OCI-LY3 (cell line): ENCODE data around the gene CLMN.

Experiments used
- H2AFZ ChIP-seq: fragments of 200-600, 300-600 bp; shearing (Covaris generic); 2 replicates; pipeline ENCODE4 v1.6.0; 2014; ENCODE audit warnings: antibody characterized with exemption, low read depth, low read length
- H3K27ac ChIP-seq: fragments of 200-600, 300-600 bp; sonication (generic); 2 replicates; pipeline ENCODE4 v1.5.1; 2014; ENCODE audit warnings: mild to moderate bottlenecking, low read length, moderate library complexity, mixed read lengths
- H3K27me3 ChIP-seq: fragments of 200-600, 300-600 bp; sonication (generic); 2 replicates; pipeline ENCODE4 v1.6.1; 2014; ENCODE audit warnings: low read depth, low read length, mixed read lengths
- H3K36me3 ChIP-seq: fragments of 200-600, 300-600 bp; sonication (generic); replicated peaks from 2 replicates; pipeline ENCODE3; 2014; ENCODE audit warnings: low read depth, low read length, mixed read lengths
- H3K4me1 ChIP-seq: fragments of 300-600, 200-600 bp; sonication (generic); 2 replicates; pipeline ENCODE4 v1.6.1; 2014; ENCODE audit warnings: low read length, mixed read lengths
- H3K4me2 ChIP-seq: fragments of 200-600, 300-600 bp; sonication (generic); 2 replicates; pipeline ENCODE4 v1.6.1; 2014; ENCODE audit warnings: low read length, mixed read lengths
- H3K4me3 ChIP-seq: fragments of 300-600, 200-600 bp; sonication (generic); 2 replicates; pipeline ENCODE4 v1.5.1; 2014; ENCODE audit warnings: antibody characterized with exemption, mild to moderate bottlenecking, low read length, moderate library complexity
- H3K79me2 ChIP-seq: fragments of 300-600, 200-600 bp; shearing (Covaris generic); 2 replicates; pipeline ENCODE4 v1.6.1; 2014; ENCODE audit warnings: mild to moderate bottlenecking, low read length, mixed read lengths
- H3K9ac ChIP-seq: fragments of 300-600, 200-600 bp; shearing (Covaris generic); 2 replicates; pipeline ENCODE4 v1.6.0; 2014; ENCODE audit warnings: mild to moderate bottlenecking, low read length, moderate library complexity
- H3K9me3 ChIP-seq: fragments of 200-600, 300-600 bp; shearing (Covaris generic); 2 replicates; pipeline ENCODE4 v1.6.1; 2014; ENCODE audit warnings: low read length, mixed read lengths; ENCODE audit not compliant: insufficient read depth
- H4K20me1 ChIP-seq: fragments of 200-600, 300-600 bp; sonication (generic); 2 replicates; pipeline ENCODE4 v1.6.1; 2016; ENCODE audit warnings: low read length, mixed read lengths; ENCODE audit not compliant: insufficient read depth
- CTCF ChIP-seq: fragments of 200-600, 300-600 bp; sonication (generic); IDR thresholded peaks from 2 replicates; pipeline ENCODE4 v1.5.1; 2014; ENCODE audit warnings: antibody characterized with exemption, low read length, low read depth
- EZH2phosphoT487 ChIP-seq: fragments of 200-600 bp; shearing (Covaris generic); IDR thresholded peaks from 2 replicates; pipeline ENCODE4 v1.6.1; 2018; ENCODE audit warnings: antibody characterized with exemption, mixed run types, low read depth

The CLMN gene

GRCh38 chr14:95245334-95245733, 74.4 kb downstream of the CLMN start:
- no peaks in the 10 kb centered on the region for H3K36me3 ChIP-seq
- H3K4me1 ChIP-seq = peaks cover 1% of the 10 kb centered on the region; the same call in 1 of the 2 replicates
- no peak overlapping the region for H3K4me3 ChIP-seq
- H3K4me2 ChIP-seq = no peak overlapping the region
- H3K27me3 ChIP-seq = peaks cover 8% of the 10 kb centered on the region
- TF ChIP-seq EZH2phosphoT487 (no peak), CTCF (no peak)
- H3K9me3 ChIP-seq = no peaks in the 10 kb centered on the region
- no peak overlapping the region for H3K9ac ChIP-seq
- no peak overlapping the region for H3K27ac ChIP-seq
- H2AFZ ChIP-seq = no peak overlapping the region
- H3K79me2 ChIP-seq = no peaks in the 10 kb centered on the region
- no peaks in the 10 kb centered on the region for H4K20me1 ChIP-seq

GRCh38 chr14:95244587-95244986, 75.1 kb downstream of the CLMN start:
- H3K27me3 ChIP-seq = peaks cover 8% of the 10 kb centered on the region; the same call in 1 of the 2 replicates
- no peak overlapping the region for H3K9ac ChIP-seq
- no peak overlapping the region for H3K4me2 ChIP-seq
- H3K36me3 ChIP-seq = no peaks in the 10 kb centered on the region
- H2AFZ ChIP-seq = no peak overlapping the region
- no peak overlapping the region for H3K4me3 ChIP-seq
- no peaks in the 10 kb centered on the region for H4K20me1 ChIP-seq
- H3K4me1 ChIP-seq = no peaks in the 10 kb centered on the region
- H3K27ac ChIP-seq = no peak overlapping the region
- no peaks in the 10 kb centered on the region for H3K79me2 ChIP-seq
- H3K9me3 ChIP-seq = no peaks in the 10 kb centered on the region
- TF ChIP-seq CTCF (no peak), EZH2phosphoT487 (no peak)

GRCh38 chr14:95242870-95243269, 76.8 kb downstream of the CLMN start:
- Histone ChIP-seq H3K4me1 (no peaks in the 10 kb centered on the region), H3K4me3 (no peak overlapping the region), H3K9me3 (no peaks in the 10 kb centered on the region), H4K20me1 (no peaks in the 10 kb centered on the region), H3K4me2 (no peak overlapping the region), H2AFZ (no peak overlapping the region), H3K36me3 (no peaks in the 10 kb centered on the region), H3K27me3 (peaks cover 10% of the 10 kb centered on the region; the same call in 1 of the 2 replicates), H3K9ac (no peak overlapping the region), H3K27ac (no peak overlapping the region), H3K79me2 (no peaks in the 10 kb centered on the region)
- TF ChIP-seq CTCF (no peak), EZH2phosphoT487 (no peak)

GRCh38 chr14:95240859-95241813, 78.6 kb downstream of the CLMN start:
- H3K79me2 ChIP-seq = no peaks in the 10 kb centered on the region
- peaks cover 10% of the 10 kb centered on the region; the same call in 1 of the 2 replicates for H3K27me3 ChIP-seq
- no peak overlapping the region for H3K9ac ChIP-seq
- no peaks in the 10 kb centered on the region for H3K9me3 ChIP-seq
- no peak overlapping the region for H3K4me3 ChIP-seq
- H3K27ac ChIP-seq = no peak overlapping the region
- H3K4me2 ChIP-seq = no peak overlapping the region
- H3K36me3 ChIP-seq = no peaks in the 10 kb centered on the region
- TF ChIP-seq EZH2phosphoT487 (no peak), CTCF (no peak)
- no peaks in the 10 kb centered on the region for H4K20me1 ChIP-seq
- no peak overlapping the region for H2AFZ ChIP-seq
- no peaks in the 10 kb centered on the region for H3K4me1 ChIP-seq
